ENCODE results near the gene TNS3.
"Not testable (repeated sequence)": the region's sequence is repeated elsewhere in the genome, so short reads cannot be mapped to it uniquely, and the experiment has no call there.

The TNS3 gene

DNA sequence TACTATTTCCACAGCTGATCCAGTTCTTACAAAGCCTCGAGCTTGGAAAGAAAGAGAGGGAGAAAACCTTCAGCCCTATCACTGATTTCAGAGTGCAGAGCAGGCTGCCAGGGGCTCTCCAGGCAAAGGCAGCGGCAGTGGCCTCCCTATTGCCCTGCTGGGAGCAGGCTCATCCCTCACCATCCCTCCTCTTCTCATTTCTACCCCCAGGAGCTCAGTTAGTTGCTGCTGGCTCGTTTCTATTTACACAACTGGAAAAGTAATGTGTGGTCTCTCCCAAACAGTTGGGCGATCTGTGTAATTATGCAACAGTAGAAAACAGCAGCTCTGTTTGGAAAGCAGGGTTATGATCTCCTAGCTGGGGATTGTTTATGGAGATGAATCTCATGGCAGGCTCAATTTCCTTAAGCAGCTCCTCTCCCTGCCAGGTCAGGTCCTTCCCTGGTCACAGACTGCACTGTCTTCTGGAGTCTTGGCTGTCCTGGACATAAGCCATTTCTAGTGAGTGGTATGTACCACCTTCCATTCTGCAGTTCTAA lies 28.7 kb upstream of the TNS3 start:
- TF ChIP-seq, protein P1, sequence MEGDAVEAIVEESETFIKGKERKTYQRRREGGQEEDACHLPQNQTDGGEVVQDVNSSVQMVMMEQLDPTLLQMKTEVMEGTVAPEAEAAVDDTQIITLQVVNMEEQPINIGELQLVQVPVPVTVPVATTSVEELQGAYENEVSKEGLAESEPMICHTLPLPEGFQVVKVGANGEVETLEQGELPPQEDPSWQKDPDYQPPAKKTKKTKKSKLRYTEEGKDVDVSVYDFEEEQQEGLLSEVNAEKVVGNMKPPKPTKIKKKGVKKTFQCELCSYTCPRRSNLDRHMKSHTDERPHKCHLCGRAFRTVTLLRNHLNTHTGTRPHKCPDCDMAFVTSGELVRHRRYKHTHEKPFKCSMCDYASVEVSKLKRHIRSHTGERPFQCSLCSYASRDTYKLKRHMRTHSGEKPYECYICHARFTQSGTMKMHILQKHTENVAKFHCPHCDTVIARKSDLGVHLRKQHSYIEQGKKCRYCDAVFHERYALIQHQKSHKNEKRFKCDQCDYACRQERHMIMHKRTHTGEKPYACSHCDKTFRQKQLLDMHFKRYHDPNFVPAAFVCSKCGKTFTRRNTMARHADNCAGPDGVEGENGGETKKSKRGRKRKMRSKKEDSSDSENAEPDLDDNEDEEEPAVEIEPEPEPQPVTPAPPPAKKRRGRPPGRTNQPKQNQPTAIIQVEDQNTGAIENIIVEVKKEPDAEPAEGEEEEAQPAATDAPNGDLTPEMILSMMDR (IDR thresholded peaks at IDR 0.05; ENCODE audit: borderline replicate concordance, insufficient read depth, low read depth, low read length) = no peak
- no peak overlapping the region for H3K4me3 ChIP-seq (ENCODE audit: low read depth, low read length)

DNA sequence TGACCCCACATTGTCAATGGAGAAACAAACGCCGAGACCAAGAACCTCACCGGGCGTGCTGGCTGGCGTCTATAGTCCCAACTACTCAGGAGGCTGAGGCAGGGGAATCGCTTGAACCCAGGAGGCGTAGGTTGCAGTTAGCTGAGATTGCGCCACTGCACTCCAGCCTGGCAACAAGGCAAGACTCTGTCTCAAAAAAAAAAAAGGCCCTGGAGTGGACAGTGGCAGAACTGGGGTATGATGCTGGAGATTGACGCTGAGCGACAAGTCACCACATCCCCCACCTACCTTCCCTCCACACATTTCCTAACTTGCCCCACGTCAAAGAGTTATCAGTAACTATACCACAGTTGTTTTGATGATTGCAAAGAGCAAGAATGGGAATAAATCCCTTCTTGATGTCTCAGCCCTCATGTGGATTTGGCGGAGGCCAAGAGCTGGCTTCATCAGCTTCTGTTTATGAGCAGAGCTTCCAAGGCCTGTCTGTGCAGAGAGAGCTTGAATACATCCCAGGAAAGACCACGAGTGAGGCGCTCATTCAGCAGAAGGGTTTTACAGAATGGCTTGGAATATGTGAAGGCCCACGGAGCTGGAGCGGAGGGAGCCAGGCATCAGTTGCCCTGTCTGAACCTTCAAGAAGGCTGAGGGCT lies 28.0 kb upstream of the TNS3 start:
- TF ChIP-seq, protein P1 (IDR thresholded peaks at IDR 0.05; ENCODE audit: borderline replicate concordance, insufficient read depth, low read depth, low read length) = no peak
- H3K4me3 ChIP-seq (ENCODE audit: low read depth, low read length) = no peak overlapping the region

DNA sequence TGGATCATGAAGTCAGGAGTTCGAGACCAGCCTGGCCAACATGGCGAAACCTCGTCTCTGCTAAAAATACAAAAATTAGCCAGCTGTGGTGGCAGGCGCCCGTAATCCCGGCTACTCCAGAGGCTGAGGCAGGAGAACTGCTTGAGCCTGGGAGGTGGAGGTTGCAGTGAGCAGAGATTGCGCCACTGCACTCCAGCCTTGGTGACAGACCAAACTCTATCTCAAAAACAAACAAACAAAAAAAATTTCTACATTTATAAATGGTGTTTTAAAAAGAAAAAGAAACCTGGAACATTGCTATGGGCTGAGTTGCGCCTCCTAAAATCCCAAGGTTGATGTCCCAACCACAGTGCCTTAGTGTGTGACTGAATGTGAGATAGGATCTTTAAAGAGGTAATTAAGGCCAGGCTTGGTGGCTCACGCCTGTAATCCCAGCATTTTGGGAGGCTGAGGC lies 24.7 kb upstream of the TNS3 start:
- H3K4me3 ChIP-seq (ENCODE audit: low read depth, low read length) = not testable (repeated sequence)

DNA sequence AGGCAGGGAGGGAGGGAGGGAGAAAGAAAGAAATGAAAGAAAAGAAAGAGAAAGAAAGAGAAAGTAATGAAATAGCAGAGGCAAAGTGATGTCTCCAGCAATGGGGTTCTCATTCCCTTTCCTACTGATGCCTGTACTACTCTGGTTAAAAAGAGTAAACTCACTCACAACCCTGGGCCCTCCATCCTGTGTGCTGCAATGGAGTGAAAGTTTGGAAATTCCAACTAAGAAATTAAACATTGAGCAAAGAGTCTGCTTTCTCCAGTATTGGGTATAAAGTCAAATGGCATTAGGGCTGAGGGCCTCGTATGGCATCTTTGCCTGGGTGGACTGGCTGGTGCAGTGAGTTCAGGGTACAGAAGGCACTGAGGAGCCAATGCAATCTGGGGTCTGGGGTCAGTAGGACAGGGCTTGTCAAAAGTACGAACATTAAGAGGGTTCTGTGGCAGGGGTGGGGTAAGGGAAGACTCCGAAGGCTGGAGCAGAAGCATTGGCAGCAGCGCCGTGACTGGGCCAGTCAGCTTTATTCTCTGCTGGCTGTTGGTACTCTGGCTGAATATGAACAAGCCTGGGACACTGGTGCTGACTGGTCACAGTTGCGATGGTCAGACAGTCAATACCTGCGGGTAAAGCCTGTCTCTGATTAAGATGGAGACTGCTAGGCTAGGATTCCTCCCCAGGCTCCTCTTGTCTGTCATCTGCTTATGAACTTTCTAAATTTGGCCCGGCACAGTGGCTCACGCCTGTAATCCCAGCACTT lies 24.1 kb upstream of the TNS3 start:
- TF ChIP-seq, protein P1 (IDR thresholded peaks at IDR 0.05; ENCODE audit: borderline replicate concordance, insufficient read depth, low read depth, low read length) = no peak
- no peak overlapping the region for H3K4me3 ChIP-seq (ENCODE audit: low read depth, low read length)

DNA sequence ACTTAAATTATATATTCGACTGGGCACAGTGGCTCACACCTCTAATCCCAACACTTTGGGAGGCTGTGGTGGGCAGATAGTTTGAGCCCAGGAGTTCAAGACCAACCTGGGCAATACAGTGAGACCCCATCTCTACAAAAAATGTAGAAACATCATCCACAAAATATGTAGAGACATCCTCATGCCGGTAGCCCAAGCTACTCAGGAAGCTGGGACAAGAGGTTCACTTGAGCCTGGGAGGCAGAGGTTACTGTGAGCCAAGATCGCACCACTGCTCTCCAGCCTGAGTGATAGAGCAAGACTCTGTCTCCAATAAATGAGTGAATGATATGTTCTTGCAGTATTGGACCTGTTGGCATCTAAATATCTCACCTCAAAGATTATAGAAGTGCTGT lies 22.6 kb upstream of the TNS3 start:
- no peak overlapping the region for H3K4me3 ChIP-seq (ENCODE audit: low read depth, low read length)
- TF ChIP-seq, protein P1 (IDR thresholded peaks at IDR 0.05; ENCODE audit: borderline replicate concordance, insufficient read depth, low read depth, low read length) = no peak

DNA sequence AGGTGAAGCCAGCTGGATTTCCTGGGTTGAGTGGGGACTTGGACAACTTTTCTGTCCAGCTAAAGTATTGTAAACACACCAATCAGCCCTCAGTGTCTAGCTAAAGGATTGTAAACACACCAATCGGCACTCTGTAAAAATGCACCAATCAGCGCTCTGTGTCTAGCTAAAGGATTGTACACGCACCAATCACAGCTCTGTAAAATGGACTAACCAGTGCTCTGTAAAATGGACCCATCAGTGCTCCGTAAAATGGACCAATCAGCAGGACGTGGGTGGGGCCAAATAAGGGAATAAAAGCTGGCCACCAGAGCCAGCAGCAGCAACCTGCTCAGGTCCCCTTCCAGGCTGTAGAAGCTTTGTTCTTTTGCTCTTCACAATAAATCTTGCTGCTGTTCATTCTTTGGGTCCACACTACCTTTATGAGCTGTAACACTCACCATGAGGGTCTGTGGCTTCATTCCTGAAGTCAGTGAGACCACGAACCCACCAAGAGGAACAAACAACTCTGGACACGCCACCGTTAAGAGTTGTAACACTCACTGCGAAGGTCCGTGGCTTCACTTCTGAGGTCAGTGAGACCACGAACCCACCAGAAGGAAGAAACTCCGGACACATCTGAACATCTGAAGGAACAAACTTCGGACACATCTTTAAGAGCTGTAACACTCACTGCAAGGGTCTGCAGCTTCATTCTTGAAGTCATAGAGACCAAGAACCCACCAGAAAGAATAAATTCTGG lies 21.8 kb upstream of the TNS3 start:
- H3K4me3 ChIP-seq (ENCODE audit: low read depth, low read length) = not testable (repeated sequence)

DNA sequence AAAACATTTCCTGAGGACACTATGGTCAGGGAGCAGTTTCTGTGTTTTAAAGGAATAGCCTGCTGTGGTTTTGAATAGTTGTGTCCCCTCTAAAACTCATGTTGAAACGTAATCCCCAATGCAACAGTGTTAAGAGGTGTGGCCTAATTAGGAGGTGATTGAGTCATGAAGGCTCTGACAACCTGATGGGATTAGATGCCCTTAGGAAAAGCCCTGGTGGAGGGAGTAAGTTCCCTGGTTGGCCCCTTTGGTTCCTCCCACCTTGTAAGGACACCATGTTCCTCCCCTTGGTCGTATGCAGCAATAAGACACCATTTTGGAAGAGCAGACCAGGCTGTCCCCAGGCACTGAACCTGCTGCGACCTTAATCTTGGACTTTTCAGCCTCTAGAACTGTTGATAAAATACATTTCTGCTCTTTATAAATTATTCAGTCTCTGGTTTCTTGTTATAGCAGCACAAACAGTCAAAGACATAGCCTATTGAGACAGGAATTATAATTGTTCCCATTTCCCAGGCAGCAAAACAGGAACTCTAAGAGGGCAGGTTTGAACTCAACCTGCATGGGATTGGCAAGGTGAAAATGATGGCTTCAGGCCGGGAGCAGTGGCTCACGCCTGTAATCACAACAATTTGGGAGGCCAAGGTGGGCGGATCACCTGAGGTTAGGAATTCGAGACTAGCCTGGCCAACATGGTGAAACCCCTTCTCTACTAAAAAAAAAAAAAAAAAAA lies 20.5 kb upstream of the TNS3 start:
- TF ChIP-seq, protein P1 (IDR thresholded peaks at IDR 0.05; ENCODE audit: borderline replicate concordance, insufficient read depth, low read depth, low read length) = no peak
- no peak overlapping the region for H3K4me3 ChIP-seq (ENCODE audit: low read depth, low read length)

All from GM12875 (cell line).